Kidney epithelial cell (primary cell): ENCODE measurements around the gene LOXHD1. TPM values are rescaled to one million over a fixed set of nuclear protein-coding genes. Genes with fewer than 3 reads are reported as not detected.

Experiments used
- DNase-seq: peaks from one replicate; pipeline ENCODE4 v3.0.0-alpha.2; 2010; ENCODE audit warnings: low read depth
- H3K27me3 ChIP-seq: 2 replicates; pipeline ENCODE4 v1.6.0; 2011; ENCODE audit warnings: low read length; ENCODE audit not compliant: control insufficient read depth, insufficient read depth
- H3K36me3 ChIP-seq: 2 replicates; pipeline ENCODE4 v1.5.1; 2011; ENCODE audit warnings: low read length; ENCODE audit not compliant: control insufficient read depth, insufficient read depth
- H3K4me3 ChIP-seq: 2 replicates; pipeline ENCODE4 v1.5.1; 2011; ENCODE audit warnings: low read depth, mild to moderate bottlenecking, control low read depth, low read length
- total RNA-seq: library from RNA; depleted of rRNA; stranded (reverse); fragments of >200 nt; gene quantifications from 2 replicates; pipeline ENCODE4 v1.2.3, GENCODE V29; 2015
- TF ChIP-seq, protein P1 (sequence below): IDR thresholded peaks from 2 replicates; pipeline ENCODE4 v1.5.1; 2011; ENCODE audit warnings: mild to moderate bottlenecking, moderate library complexity, low read length, control low read depth, inconsistent platforms; ENCODE audit not compliant: insufficient read depth, poor library complexity, severe bottlenecking

LOXHD1 gene
- total RNA-seq, 1 donor from 2014 or later: 0.08 TPM

DNA sequence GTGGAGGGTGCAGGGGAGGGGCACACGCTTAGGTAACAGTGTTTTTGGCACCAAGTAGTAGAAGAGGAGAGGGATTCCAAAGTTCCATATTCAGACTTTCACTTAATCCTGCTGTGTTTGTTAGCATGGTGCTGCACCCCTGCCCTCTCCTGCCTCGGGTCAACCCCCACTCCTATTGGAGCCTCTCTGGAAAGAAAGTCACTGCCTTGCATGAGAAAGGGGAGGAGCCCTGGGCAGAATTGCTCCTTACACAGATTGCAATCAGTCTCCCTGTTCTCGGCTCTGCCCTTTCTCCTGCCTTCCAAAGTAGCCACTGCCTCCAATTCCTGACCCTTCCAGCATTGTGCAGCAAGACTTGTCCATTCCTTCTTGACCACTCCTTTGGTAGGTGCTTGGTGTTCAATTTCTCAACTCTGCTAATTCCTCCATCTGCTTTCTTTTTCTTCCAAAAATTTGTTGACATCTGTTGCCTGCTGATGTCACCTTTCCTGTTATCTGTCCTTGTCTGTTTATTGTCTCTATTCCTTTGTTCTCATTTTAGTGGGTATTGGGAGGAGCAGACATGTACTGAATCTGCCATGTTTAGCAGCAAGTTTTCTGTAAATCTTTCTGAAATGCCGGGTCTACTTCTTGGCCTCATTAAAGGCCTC lies 225.4 kb downstream of the LOXHD1 start:
- TF ChIP-seq, protein P1, sequence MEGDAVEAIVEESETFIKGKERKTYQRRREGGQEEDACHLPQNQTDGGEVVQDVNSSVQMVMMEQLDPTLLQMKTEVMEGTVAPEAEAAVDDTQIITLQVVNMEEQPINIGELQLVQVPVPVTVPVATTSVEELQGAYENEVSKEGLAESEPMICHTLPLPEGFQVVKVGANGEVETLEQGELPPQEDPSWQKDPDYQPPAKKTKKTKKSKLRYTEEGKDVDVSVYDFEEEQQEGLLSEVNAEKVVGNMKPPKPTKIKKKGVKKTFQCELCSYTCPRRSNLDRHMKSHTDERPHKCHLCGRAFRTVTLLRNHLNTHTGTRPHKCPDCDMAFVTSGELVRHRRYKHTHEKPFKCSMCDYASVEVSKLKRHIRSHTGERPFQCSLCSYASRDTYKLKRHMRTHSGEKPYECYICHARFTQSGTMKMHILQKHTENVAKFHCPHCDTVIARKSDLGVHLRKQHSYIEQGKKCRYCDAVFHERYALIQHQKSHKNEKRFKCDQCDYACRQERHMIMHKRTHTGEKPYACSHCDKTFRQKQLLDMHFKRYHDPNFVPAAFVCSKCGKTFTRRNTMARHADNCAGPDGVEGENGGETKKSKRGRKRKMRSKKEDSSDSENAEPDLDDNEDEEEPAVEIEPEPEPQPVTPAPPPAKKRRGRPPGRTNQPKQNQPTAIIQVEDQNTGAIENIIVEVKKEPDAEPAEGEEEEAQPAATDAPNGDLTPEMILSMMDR: no peak
- no peak for DNase-seq
- Histone ChIP-seq H3K27me3 (peaks cover 4% of the 10 kb centered on the region), H3K4me3 (no peak overlapping the region), H3K36me3 (no peaks in the 10 kb centered on the region)

DNA sequence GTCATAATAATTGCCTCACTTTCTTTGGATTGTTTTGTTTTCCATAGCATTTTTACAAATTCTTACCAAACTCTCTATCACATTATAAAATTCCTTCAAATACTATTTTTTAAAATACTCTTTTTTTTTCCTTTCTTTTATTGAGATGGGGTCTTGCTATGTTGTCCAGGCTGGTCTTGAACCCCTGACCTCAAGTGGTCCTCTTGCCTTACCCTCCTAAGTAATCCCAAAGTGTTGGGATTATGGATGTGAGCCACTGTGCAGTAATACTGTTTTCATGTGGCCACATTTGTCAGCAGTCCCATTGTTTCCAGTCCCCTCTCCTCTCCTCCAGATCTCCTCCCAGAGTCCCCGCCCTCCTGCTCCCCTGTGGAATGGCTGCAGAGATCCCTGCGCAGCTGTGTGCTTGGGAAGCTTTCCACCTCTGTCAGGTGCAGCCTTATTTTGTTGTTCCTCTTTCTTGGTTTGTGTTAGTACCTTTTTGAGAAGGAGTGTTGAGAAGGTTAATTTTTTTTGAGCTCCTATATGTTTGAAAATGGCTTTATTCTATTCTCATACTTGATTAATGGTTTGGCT lies 227.3 kb downstream of the LOXHD1 start:
- no peak for DNase-seq
- Histone ChIP-seq H3K4me3 (no peak overlapping the region), H3K36me3 (no peaks in the 10 kb centered on the region), H3K27me3 (peaks cover 4% of the 10 kb centered on the region)
- TF ChIP-seq, protein P1: no peak

DNA sequence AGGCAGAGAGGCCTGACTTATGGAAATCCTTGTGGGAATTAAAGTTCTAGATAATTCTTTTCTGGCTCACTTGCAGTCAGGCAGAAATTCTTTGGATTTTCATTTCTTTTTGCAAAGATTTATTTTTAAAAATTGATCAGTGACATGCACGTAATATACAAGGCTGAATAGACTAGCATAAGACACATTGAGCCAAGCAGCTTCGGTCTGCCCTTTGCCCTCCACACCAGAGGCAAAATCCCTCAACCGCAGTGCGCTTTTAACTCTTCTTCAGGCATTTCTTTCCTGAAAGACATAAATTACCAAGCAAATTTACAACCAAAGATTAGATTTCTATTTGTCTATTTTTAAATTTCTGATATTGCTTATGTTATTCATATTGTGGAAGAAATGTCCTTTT lies 227.9 kb downstream of the LOXHD1 start:
- TF ChIP-seq, protein P1: no peak
- H3K4me3 ChIP-seq: no peak overlapping the region
- H3K27me3 ChIP-seq: peaks cover 4% of the 10 kb centered on the region
- no peaks in the 10 kb centered on the region for H3K36me3 ChIP-seq
- no peak for DNase-seq

DNA sequence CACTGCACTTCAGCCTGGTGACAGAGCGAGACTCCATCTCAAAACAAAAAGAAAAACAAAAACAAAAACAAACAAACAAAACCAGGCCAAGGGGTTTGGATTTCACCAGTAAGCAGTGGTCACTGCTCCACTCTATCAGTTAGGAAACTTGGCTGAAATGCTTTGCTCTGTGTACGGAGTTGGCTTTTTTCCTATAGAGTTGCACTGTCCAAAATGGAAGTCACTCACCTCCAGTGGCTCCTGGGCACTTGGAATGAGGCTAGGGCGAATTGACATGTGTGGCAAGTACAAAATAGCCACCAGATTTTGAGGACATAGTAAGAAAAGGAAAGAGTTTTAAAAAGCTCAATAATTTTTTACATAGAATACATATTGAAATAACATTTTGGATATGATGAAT lies 228.7 kb downstream of the LOXHD1 start:
- H3K36me3 ChIP-seq: no peaks in the 10 kb centered on the region
- TF ChIP-seq, protein P1: no peak
- DNase-seq: no peak
- peaks cover 4% of the 10 kb centered on the region for H3K27me3 ChIP-seq
- H3K4me3 ChIP-seq: no peak overlapping the region

DNA sequence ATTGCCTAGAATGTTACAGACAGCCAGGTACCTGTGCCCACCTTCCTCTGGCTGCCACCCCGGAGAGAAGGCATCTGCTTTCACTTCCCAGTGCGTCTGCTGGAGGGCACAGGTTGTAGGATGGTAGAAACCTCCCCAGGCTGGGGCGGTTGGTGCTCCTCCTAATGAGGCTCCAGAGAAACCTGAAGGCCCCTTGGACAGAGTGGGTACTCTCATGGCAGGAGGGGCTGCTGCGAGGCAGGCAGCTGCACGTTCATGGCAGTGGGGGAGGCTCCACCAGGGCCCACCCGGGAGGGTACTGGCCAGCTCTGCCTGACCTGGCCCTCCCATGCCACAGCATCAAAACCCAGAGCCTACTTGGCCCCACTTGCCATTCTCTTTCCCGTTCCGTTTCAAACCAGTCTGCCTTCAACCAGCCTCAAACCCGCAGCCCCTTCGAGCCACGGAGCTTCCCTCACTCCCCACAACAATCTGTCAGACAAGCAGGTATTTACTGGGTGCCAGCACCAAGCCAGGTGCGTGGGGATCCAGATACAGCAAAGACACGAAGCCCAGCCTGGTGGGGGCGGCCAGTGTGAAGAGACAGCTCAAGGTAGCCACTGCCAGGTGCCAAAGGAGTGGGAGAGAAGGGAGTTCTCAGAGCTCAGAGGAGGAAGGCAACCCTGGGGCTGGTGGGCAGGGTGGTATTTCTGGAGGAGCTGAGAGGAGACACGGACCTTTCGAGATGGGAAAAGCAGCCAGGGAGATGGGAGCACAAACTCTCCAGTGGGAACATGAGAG lies 229.6 kb downstream of the LOXHD1 start:
- no peak overlapping the region for H3K4me3 ChIP-seq
- DNase-seq: no peak
- no peaks in the 10 kb centered on the region for H3K36me3 ChIP-seq
- TF ChIP-seq, protein P1: no peak
- H3K27me3 ChIP-seq: peaks cover 2% of the 10 kb centered on the region

Other genes with a start within 250 kb of the LOXHD1 start
- gene ST8SIA5, start 99.8 kb upstream of the LOXHD1 start, total RNA-seq: under 0.01 TPM in 2 replicates